GM12865 (cell line): ENCODE measurements around the gene ZNF879.

Experiments used
- DNase-seq: peaks from one replicate; pipeline ENCODE4 v3.0.0; 2010; ENCODE audit warnings: low read depth
- H3K4me3 ChIP-seq: 2 replicates; pipeline ENCODE4 v1.5.1; 2011; ENCODE audit warnings: mild to moderate bottlenecking, low read depth, low read length, control low read depth
- CTCF ChIP-seq: IDR thresholded peaks from 2 replicates; pipeline ENCODE4 v1.5.1; 2011; ENCODE audit warnings: low read length, control low read depth, low read depth, inconsistent platforms; ENCODE audit not compliant: insufficient read depth; ENCODE audit errors: missing control alignments

Gene ZNF879

GRCh38 chr5:179006564-179006963 lies 17.0 kb upstream of the ZNF879 start:
- no peak for DNase-seq
- no peak overlapping the region for H3K4me3 ChIP-seq
- no peak for TF ChIP-seq CTCF

GRCh38 chr5:179008667-179009066 lies 14.9 kb upstream of the ZNF879 start:
- no peak overlapping the region for H3K4me3 ChIP-seq
- DNase-seq: no peak
- TF ChIP-seq CTCF: no peak

- no peak overlapping the region for H3K4me3 ChIP-seq
- DNase-seq: no peak
- TF ChIP-seq CTCF: no peak
Observed at GRCh38 chr5:179033004-179033580, 9.5 kb downstream of the ZNF879 start.

GRCh38 chr5:179044765-179045164 lies 21.2 kb downstream of the ZNF879 start:
- H3K4me3 ChIP-seq: no peak overlapping the region
- DNase-seq: no peak
- no peak for TF ChIP-seq CTCF

GRCh38 chr5:179051784-179052183 lies 28.2 kb downstream of the ZNF879 start:
- no peak overlapping the region for H3K4me3 ChIP-seq
- no peak for TF ChIP-seq CTCF
- no peak for DNase-seq

- no peak for TF ChIP-seq CTCF
- no peak overlapping the region for H3K4me3 ChIP-seq
- no peak for DNase-seq
Observed at GRCh38 chr5:179054036-179054785, 30.6 kb downstream of the ZNF879 start.

GRCh38 chr5:179054876-179055275 lies 31.3 kb downstream of the ZNF879 start:
- no peak for TF ChIP-seq CTCF
- DNase-seq: no peak

More at GRCh38 chr5:179054876-179055275, 31.3 kb downstream of the ZNF879 start:
- no peak overlapping the region for H3K4me3 ChIP-seq
